ENCODE data around the gene SCN9A. TPM values are rescaled to one million over a fixed set of nuclear protein-coding genes. Genes with fewer than 3 reads are reported as not detected.

The SCN9A gene
- total RNA-seq, 1 donor from 2014 or later: 8.4 TPM

- peak; percentile 33 for DNase-seq (ENCODE audit: low read depth)
- no peaks in the 10 kb centered on the region for H3K27me3 ChIP-seq (ENCODE audit: control insufficient read depth, insufficient read depth, low read length)
- no peak for FAIRE-seq
- no peak for TF ChIP-seq CTCF (IDR thresholded peaks at IDR 0.05; ENCODE audit: insufficient read depth, low read length, severe bottlenecking)
- H3K36me3 ChIP-seq (ENCODE audit: control insufficient read depth, insufficient read depth, low read length): no peaks in the 10 kb centered on the region
- H3K4me3 ChIP-seq (ENCODE audit: low read depth, low read length): no peak overlapping the region
Measured at GRCh38 chr2:166384774-166385173, 9.0 kb upstream of the SCN9A start.

- Histone ChIP-seq H3K27me3 (ENCODE audit: control insufficient read depth, insufficient read depth, low read length) (no peaks in the 10 kb centered on the region), H3K4me3 (ENCODE audit: low read depth, low read length) (no peak overlapping the region), H3K36me3 (ENCODE audit: control insufficient read depth, insufficient read depth, low read length) (no peaks in the 10 kb centered on the region)
- FAIRE-seq (no peak), DNase-seq (ENCODE audit: low read depth) (no peak)
- TF ChIP-seq CTCF (IDR thresholded peaks at IDR 0.05; ENCODE audit: insufficient read depth, low read length, severe bottlenecking): no peak
Measured at GRCh38 chr2:166382448-166382847, 6.7 kb upstream of the SCN9A start.

GRCh38 chr2:166380615-166381014 lies 4.9 kb upstream of the SCN9A start:
- H3K4me3 ChIP-seq (ENCODE audit: low read depth, low read length): no peak overlapping the region
- DNase-seq (ENCODE audit: low read depth) (no peak), FAIRE-seq (no peak)
- no peaks in the 10 kb centered on the region for H3K27me3 ChIP-seq (ENCODE audit: control insufficient read depth, insufficient read depth, low read length)
- TF ChIP-seq CTCF (IDR thresholded peaks at IDR 0.05; ENCODE audit: insufficient read depth, low read length, severe bottlenecking): no peak
- H3K36me3 ChIP-seq (ENCODE audit: control insufficient read depth, insufficient read depth, low read length): no peaks in the 10 kb centered on the region

GRCh38 chr2:166376873-166377272 lies 1.1 kb upstream of the SCN9A start:
- no peaks in the 10 kb centered on the region for H3K27me3 ChIP-seq (ENCODE audit: control insufficient read depth, insufficient read depth, low read length)
- H3K36me3 ChIP-seq (ENCODE audit: control insufficient read depth, insufficient read depth, low read length): no peaks in the 10 kb centered on the region
- FAIRE-seq: no peak
- DNase-seq (ENCODE audit: low read depth): no peak
- TF ChIP-seq CTCF (IDR thresholded peaks at IDR 0.05; ENCODE audit: insufficient read depth, low read length, severe bottlenecking): no peak
- H3K4me3 ChIP-seq (ENCODE audit: low read depth, low read length): no peak overlapping the region

- H3K36me3 ChIP-seq (ENCODE audit: control insufficient read depth, insufficient read depth, low read length): no peaks in the 10 kb centered on the region
- H3K4me3 ChIP-seq (ENCODE audit: low read depth, low read length): peak overlapping the region; percentile 46
- FAIRE-seq: no peak
- no peak for TF ChIP-seq CTCF (IDR thresholded peaks at IDR 0.05; ENCODE audit: insufficient read depth, low read length, severe bottlenecking)
- no peaks in the 10 kb centered on the region for H3K27me3 ChIP-seq (ENCODE audit: control insufficient read depth, insufficient read depth, low read length)
- no peak for DNase-seq (ENCODE audit: low read depth)
Measured at GRCh38 chr2:166376488-166376828, 714 bp upstream of the SCN9A start.

GRCh38 chr2:166375195-166375735 lies 479 bp downstream of the SCN9A start:
- H3K27me3 ChIP-seq (ENCODE audit: control insufficient read depth, insufficient read depth, low read length): no peaks in the 10 kb centered on the region
- DNase-seq (ENCODE audit: low read depth) (peak; percentile 11), FAIRE-seq (no peak)
- no peak for TF ChIP-seq CTCF (IDR thresholded peaks at IDR 0.05; ENCODE audit: insufficient read depth, low read length, severe bottlenecking)
- H3K4me3 ChIP-seq (ENCODE audit: low read depth, low read length): peak overlapping the region; percentile 46
- H3K36me3 ChIP-seq (ENCODE audit: control insufficient read depth, insufficient read depth, low read length): no peaks in the 10 kb centered on the region
